Endothelial cell of umbilical vein (primary cell): ENCODE measurements around the gene CXCR2. TPM values are rescaled to one million over a fixed set of nuclear protein-coding genes. Genes with fewer than 3 reads are reported as not detected.

Experiments
- BruUV-seq: library from RNA; stranded (reverse); fragments of 400-500 nt; replicated peaks from 2 replicates; lab custom pipeline; 2021; lab: Mats Ljungman, UMichigan
- CTCF ChIA-PET: fragments of 300-600, 350-600 bp; sonication (Branson Sonifier 250); formaldehyde crosslinking; loops from one replicate; lab custom pipeline; 2021; ENCODE audit warnings: antibody characterized with exemption, inconsistent platforms; lab: Charles Lee
- POLR2A ChIA-PET: fragments of 300-600, 350-600 bp; sonication (Branson Sonifier 250); formaldehyde crosslinking; loops from one replicate; lab custom pipeline; 2021; ENCODE audit warnings: antibody characterized with exemption, inconsistent platforms; lab: Charles Lee
- DNase-seq: peaks from one replicate; pipeline ENCODE4 v3.0.0-alpha.2; 2011; ENCODE audit warnings: low read depth, low spot score
- FAIRE-seq: peaks from 2 replicates; lab custom pipeline; 2011; peaks lifted over from hg19 to GRCh38; lab: Jason Lieb, UNC
- H2AFZ ChIP-seq: 2 replicates; pipeline ENCODE4 v1.6.0; 2012; ENCODE audit warnings: low read depth, low read length, control low read depth, inconsistent platforms
- H3K27ac ChIP-seq: 2 replicates; pipeline ENCODE4 v1.5.1; 2011; ENCODE audit warnings: low read depth, mild to moderate bottlenecking, control low read depth, low read length, moderate library complexity; ENCODE audit not compliant: insufficient read depth
- H3K27me3 ChIP-seq, 2 experiments: 2 replicates each; pipeline versions ENCODE4 v1.6.0 to v1.6.1; 2011; ENCODE audit warnings: low read length in 2 of 2, mixed read lengths in 1 of 2; ENCODE audit not compliant: control insufficient read depth in 2 of 2, insufficient read depth in 2 of 2
- H3K36me3 ChIP-seq, 2 experiments: 2 replicates in 1 of 2; 3 replicates in 1 of 2; pipeline ENCODE4 v1.5.1; 2011; ENCODE audit warnings: low read length in 2 of 2, mild to moderate bottlenecking in 1 of 2, moderate library complexity in 1 of 2; ENCODE audit not compliant: control insufficient read depth in 2 of 2, insufficient read depth in 2 of 2; ENCODE audit errors: extremely low read depth in 1 of 2
- H3K4me1 ChIP-seq: 3 replicates; pipeline ENCODE4 v1.5.1; 2011; ENCODE audit warnings: mild to moderate bottlenecking, low read length; ENCODE audit not compliant: control insufficient read depth, insufficient read depth; ENCODE audit errors: extremely low read depth
- H3K4me2 ChIP-seq: 2 replicates; pipeline ENCODE4 v1.6.1; 2011; ENCODE audit warnings: low read length, control low read depth, mixed read lengths; ENCODE audit not compliant: insufficient read depth
- H3K4me3 ChIP-seq, 3 experiments: fragments of 200-600 bp in 1 of 3; sonication (generic), shearing (Covaris generic) in 1 of 3; replicated peaks in 1 of 3; 2 replicates each; pipeline ENCODE4 v1.5.1; 2011 to 2016; ENCODE audit warnings: control low read depth in 3 of 3, low read length in 3 of 3, mild to moderate bottlenecking in 2 of 3, inconsistent platforms in 1 of 3, low read depth in 1 of 3, moderate library complexity in 1 of 3; ENCODE audit not compliant: insufficient read depth in 1 of 3
- H3K79me2 ChIP-seq: 2 replicates; pipeline ENCODE4 v1.6.0; 2012; ENCODE audit warnings: low read length, inconsistent platforms; ENCODE audit not compliant: control insufficient read depth, insufficient read depth
- H3K9ac ChIP-seq: replicated peaks from 2 replicates; pipeline ENCODE3; 2011; ENCODE audit warnings: low read length, control low read depth; ENCODE audit not compliant: insufficient read depth; ENCODE audit errors: extremely low read depth
- H3K9me1 ChIP-seq: replicated peaks from 3 replicates; pipeline ENCODE4 v1.6.0; 2011; ENCODE audit warnings: mild to moderate bottlenecking, low read length; ENCODE audit not compliant: control insufficient read depth, insufficient read depth; ENCODE audit errors: extremely low read depth
- H3K9me3 ChIP-seq: replicated peaks from 2 replicates; pipeline ENCODE4 v1.5.1; 2012; ENCODE audit warnings: low read length, inconsistent platforms; ENCODE audit not compliant: control insufficient read depth, insufficient read depth
- H4K20me1 ChIP-seq: replicated peaks from 2 replicates; pipeline ENCODE3; 2011; ENCODE audit warnings: mild to moderate bottlenecking, low read length; ENCODE audit not compliant: control insufficient read depth, insufficient read depth; ENCODE audit errors: extremely low read depth
- EZH2 ChIP-seq: IDR thresholded peaks from 2 replicates; pipeline ENCODE4 v1.6.1; 2012; ENCODE audit warnings: borderline replicate concordance, low read depth, mild to moderate bottlenecking, moderate library complexity, low read length, inconsistent platforms; ENCODE audit not compliant: severe bottlenecking
- FOS ChIP-seq: IDR thresholded peaks from 2 replicates; pipeline ENCODE4 v1.6.1; 2011; ENCODE audit warnings: mild to moderate bottlenecking, low read length, moderate library complexity, borderline replicate concordance; ENCODE audit not compliant: insufficient read depth
- GATA2 ChIP-seq: IDR thresholded peaks from 2 replicates; pipeline ENCODE4 v1.7.0; 2011; ENCODE audit warnings: low read depth, mild to moderate bottlenecking, moderate library complexity, mixed read lengths, low read length; ENCODE audit not compliant: insufficient read length, insufficient read depth
- JUN ChIP-seq: IDR thresholded peaks from 2 replicates; pipeline ENCODE4 v1.6.1; 2011; ENCODE audit warnings: borderline replicate concordance, low read depth; ENCODE audit not compliant: insufficient read length, insufficient read depth
- MYC ChIP-seq: IDR thresholded peaks from one replicate; pipeline ENCODE4 v1.6.1; 2011; ENCODE audit warnings: mild to moderate bottlenecking, low read depth, low read length
- POLR2A ChIP-seq: IDR thresholded peaks from 2 replicates; pipeline ENCODE4 v1.6.1; 2012; ENCODE audit warnings: low read depth, mild to moderate bottlenecking, control low read depth, low read length
- POLR2AphosphoS5 ChIP-seq: IDR thresholded peaks from 2 replicates; pipeline ENCODE4 v1.6.1; 2012; ENCODE audit warnings: low read depth, mild to moderate bottlenecking, control low read depth, low read length, moderate library complexity; ENCODE audit not compliant: insufficient read depth
- dilution Hi-C: fragments of 300-500 bp; cut with MboI; formaldehyde crosslinking; loops from one replicate; pipeline ENCODE4 v1.15.0; 2019; ENCODE audit warnings: low sequenced_read_pairs; ENCODE audit not compliant: extremely low pct_ligation_motif_present
- intact Hi-C: fragments of 100-400 bp; cut with micrococcal nuclease; formaldehyde crosslinking; loops from one replicate; pipeline ENCODE4 v1.10.0; 2022
- polyA plus RNA-seq, 4 experiments: library from polyadenylated mRNA; depleted of rRNA in 3 of 4; stranded (reverse) in 3 of 4; unstranded in 1 of 4; fragments of >200 nt; gene quantifications; 2 replicates each; pipeline versions ENCODE4 v1.2.1 to v1.2.3, GENCODE V29; 2011 to 2012; ENCODE audit warnings: missing spikeins in 1 of 4
- total RNA-seq: library from RNA; stranded (reverse); gene quantifications from 2 replicates; pipeline ENCODE4 v1.2.3, GENCODE V29; 2021
- TF ChIP-seq, protein P1 (sequence below): IDR thresholded peaks from 2 replicates; pipeline ENCODE4 v1.6.1; 2011; ENCODE audit not compliant: insufficient read depth, insufficient read length
- TF ChIP-seq, protein P2 (sequence below), 2 donors: IDR thresholded peaks; 1 replicate in 1 of 2; 2 replicates in 1 of 2; pipeline ENCODE4 v1.5.1; 2011; ENCODE audit warnings: low read length in 2 of 2, mild to moderate bottlenecking in 2 of 2, moderate library complexity in 2 of 2, control low read depth in 1 of 2, inconsistent platforms in 1 of 2, low read depth in 1 of 2; ENCODE audit not compliant: insufficient read depth in 1 of 2; ENCODE audit errors: extremely low read depth in 1 of 2

Gene CXCR2
- total and polyA plus RNA-seq, 2 donors (not counting 3 experiments of a cell fraction or from before 2014, with no cell fraction given) = not detected

DNA sequence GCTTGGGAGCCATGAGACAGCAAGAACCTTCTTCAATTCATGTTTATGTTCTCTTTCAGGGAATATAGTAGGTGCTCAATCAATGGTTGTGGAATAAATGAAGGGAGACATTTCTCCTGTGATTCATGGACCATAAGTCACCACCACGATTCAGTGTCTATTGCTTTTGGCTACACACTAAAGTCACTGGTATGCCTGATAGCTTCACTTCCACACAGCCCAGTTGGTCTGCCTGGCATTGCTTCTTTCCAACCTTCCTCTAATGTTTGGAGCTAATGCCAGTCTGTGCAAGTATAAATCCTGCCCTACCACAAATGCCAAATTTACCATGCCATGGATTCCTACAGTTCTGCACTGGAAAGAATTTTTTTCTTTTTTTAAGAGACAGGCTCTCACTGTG, 42.2 kb downstream of the CXCR2 start:
- Histone ChIP-seq H3K27ac (no peak overlapping the region), H2AFZ (no peak overlapping the region), H3K36me3 (no peaks in the 10 kb centered on the region), H3K4me2 (no peak overlapping the region), H4K20me1 (no peaks in the 10 kb centered on the region), H3K9me3 (no peaks in the 10 kb centered on the region), H3K79me2 (no peaks in the 10 kb centered on the region), H3K27me3 (peaks cover 15 to 18% of the 10 kb centered on the region in 2 experiments), H3K4me1 (no peaks in the 10 kb centered on the region), H3K4me3 (no peak overlapping the region), H3K9me1 (no peaks in the 10 kb centered on the region), H3K9ac (no peak overlapping the region)
- intact Hi-C loops (loop anchor here (5.0 kb wide), 1 partner anchor 89 kb away; no protein-coding TSS in a partner anchor), dilution Hi-C loops (no loop called here)
- FAIRE-seq (no peak), DNase-seq (no peak)
- ChIA-PET POLR2A (no interaction called here), CTCF (interaction anchor here (0.8 to 1.7 kb wide), 8 partner anchors 8 to 228 kb away, joined by 3 to 6 read pairs (median 3); partner anchors contain the start of genes ARPC2 and RUFY4)
- TF ChIP-seq MYC (no peak), POLR2AphosphoS5 (no peak), POLR2A (no peak), FOS (no peak), JUN (no peak), EZH2 (no peak), GATA2 (no peak)
- TF ChIP-seq, protein P1, sequence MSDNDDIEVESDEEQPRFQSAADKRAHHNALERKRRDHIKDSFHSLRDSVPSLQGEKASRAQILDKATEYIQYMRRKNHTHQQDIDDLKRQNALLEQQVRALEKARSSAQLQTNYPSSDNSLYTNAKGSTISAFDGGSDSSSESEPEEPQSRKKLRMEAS = no peak
- TF ChIP-seq, protein P2, sequence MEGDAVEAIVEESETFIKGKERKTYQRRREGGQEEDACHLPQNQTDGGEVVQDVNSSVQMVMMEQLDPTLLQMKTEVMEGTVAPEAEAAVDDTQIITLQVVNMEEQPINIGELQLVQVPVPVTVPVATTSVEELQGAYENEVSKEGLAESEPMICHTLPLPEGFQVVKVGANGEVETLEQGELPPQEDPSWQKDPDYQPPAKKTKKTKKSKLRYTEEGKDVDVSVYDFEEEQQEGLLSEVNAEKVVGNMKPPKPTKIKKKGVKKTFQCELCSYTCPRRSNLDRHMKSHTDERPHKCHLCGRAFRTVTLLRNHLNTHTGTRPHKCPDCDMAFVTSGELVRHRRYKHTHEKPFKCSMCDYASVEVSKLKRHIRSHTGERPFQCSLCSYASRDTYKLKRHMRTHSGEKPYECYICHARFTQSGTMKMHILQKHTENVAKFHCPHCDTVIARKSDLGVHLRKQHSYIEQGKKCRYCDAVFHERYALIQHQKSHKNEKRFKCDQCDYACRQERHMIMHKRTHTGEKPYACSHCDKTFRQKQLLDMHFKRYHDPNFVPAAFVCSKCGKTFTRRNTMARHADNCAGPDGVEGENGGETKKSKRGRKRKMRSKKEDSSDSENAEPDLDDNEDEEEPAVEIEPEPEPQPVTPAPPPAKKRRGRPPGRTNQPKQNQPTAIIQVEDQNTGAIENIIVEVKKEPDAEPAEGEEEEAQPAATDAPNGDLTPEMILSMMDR (IDR thresholded peaks at IDR 0.05; ENCODE audit: extremely low read depth in 1 of 2, insufficient read depth in 1 of 2, low read depth in 1 of 2, low read length in 2 of 2) = no peak
- no TSS peak for BruUV-seq
